ENCODE data around the gene MAGI2. TPM values are rescaled to one million over a fixed set of nuclear protein-coding genes. Genes with fewer than 3 reads are reported as not detected.
A peak's percentile ranks its signal among the peaks of the same experiment; 100 is the strongest.

The MAGI2 gene
- total RNA-seq, 1 experiment from 2014 or later: 14.3 TPM

GRCh38 chr7:78173666-78174065 is 1279.8 kb downstream of the MAGI2 start:
- Histone ChIP-seq H3K79me1 (ENCODE audit: insufficient read depth, low read depth, low read length, poor library complexity, severe bottlenecking) (no peaks in the 10 kb centered on the region), H2BK5ac (ENCODE audit: insufficient read length, low read length) (no peak overlapping the region), H4K20me1 (ENCODE audit: control insufficient read depth, insufficient read depth, insufficient read length) (no peaks in the 10 kb centered on the region), H3K9ac (ENCODE audit: extremely low read depth, insufficient read length, low read length) (no peak overlapping the region), H4K5ac (ENCODE audit: insufficient read length, low read depth, low read length) (no peak overlapping the region), H3K18ac (ENCODE audit: insufficient read length, low read depth, low read length) (no peak overlapping the region), H3K23ac (ENCODE audit: insufficient read length, low read depth, low read length) (no peak overlapping the region), H2BK15ac (ENCODE audit: low read depth, low read length) (no peak overlapping the region), H2BK20ac (ENCODE audit: low read depth, low read length, poor library complexity, severe bottlenecking) (no peak overlapping the region), H3K4ac (ENCODE audit: low read depth, low read length) (no peak overlapping the region), H3K4me2 (ENCODE audit: insufficient read depth, insufficient read length, low read length) (no peak overlapping the region), H4K91ac (ENCODE audit: insufficient read length, low read depth, low read length) (no peak overlapping the region), H3K9me3 (ENCODE audit: control insufficient read depth, low read depth, low read length) (no peaks in the 10 kb centered on the region), H2BK120ac (ENCODE audit: low read depth, low read length, poor library complexity, severe bottlenecking) (no peak overlapping the region), H3K14ac (ENCODE audit: insufficient read depth, low read length) (no peak overlapping the region), H3K79me2 (ENCODE audit: insufficient read depth, low read length) (no peaks in the 10 kb centered on the region), H3T11ph (ENCODE audit: low read length) (no peak overlapping the region), H3K27me3 (ENCODE audit: insufficient read depth, low read length) (no peaks in the 10 kb centered on the region), H2AK5ac (ENCODE audit: insufficient read length, low read length) (no peak overlapping the region), H3K4me1 (ENCODE audit: insufficient read depth, low read length) (peaks cover 13% of the 10 kb centered on the region; the same call in 1 of the 2 replicates), H3K56ac (ENCODE audit: insufficient read length, low read depth, low read length) (no peak overlapping the region), H4K8ac (replicated peaks; ENCODE audit: insufficient read length, low read depth, low read length) (no peak overlapping the region), H3K27ac (ENCODE audit: insufficient read length, low read depth, low read length) (no peak overlapping the region), H3K23me2 (ENCODE audit: insufficient read length, low read depth, low read length, poor library complexity, severe bottlenecking) (no peaks in the 10 kb centered on the region), H2AFZ (ENCODE audit: low read length) (no peak overlapping the region), H2BK12ac (ENCODE audit: insufficient read length, low read depth, low read length) (no peak overlapping the region)
- Mint-ChIP-seq H3K4me1 (peaks cover 36 to 41% of the 10 kb centered on the region in 2 experiments), H3K27ac (peak overlapping the region in 1 of 3 experiments; percentile 5; a peak in 1 of 7 replicates), H3K27me3 (ENCODE audit: low read depth) (no peaks in the 10 kb centered on the region), H3K9me3 (no peaks in the 10 kb centered on the region), H3K4me3 (no peak overlapping the region), H3K36me3 (ENCODE audit: insufficient read depth in 1 of 3, low read depth in 3 of 3) (no peaks in the 10 kb centered on the region; a peak in 1 of 7 replicates)
- no CpG with 5 or more reads among the region's 5 CpGs for WGBS (ENCODE audit: extremely low coverage, insufficient read length, low lambda C conversion rate)
- no peak for TF ChIP-seq CTCF (conservative IDR thresholded peaks at IDR 0.05)
- DNase-seq: no peak
